GM19324 (cell line): ENCODE data around the gene ABCG4.
"Not testable (repeated sequence)": the region's sequence is repeated elsewhere in the genome, so short reads cannot be mapped to it uniquely, and the experiment has no call there.

Experiments
- ATAC-seq: cut with Tn5 transposase; IDR thresholded peaks from one replicate; pipeline ENCODE4 v1.9.1; 2021; ENCODE audit warnings: mild to moderate bottlenecking, moderate library complexity; ENCODE audit not compliant: unreplicated experiment, low FRiP score

ABCG4 gene

GRCh38 chr11:119179983-119180382 is 31.1 kb downstream of the ABCG4 start:
- no peak for ATAC-seq

- ATAC-seq = no peak
Measured at GRCh38 chr11:119180729-119181676, 32.2 kb downstream of the ABCG4 start.

- no peak for ATAC-seq
Measured at GRCh38 chr11:119181677-119182412, 33.0 kb downstream of the ABCG4 start.

GRCh38 chr11:119184399-119184798 is 35.5 kb downstream of the ABCG4 start:
- not testable (repeated sequence) for ATAC-seq

GRCh38 chr11:119185981-119186634 is 37.3 kb downstream of the ABCG4 start:
- ATAC-seq = no peak

GRCh38 chr11:119187123-119187892 is 38.5 kb downstream of the ABCG4 start:
- ATAC-seq = no peak

GRCh38 chr11:119188067-119188466 is 39.2 kb downstream of the ABCG4 start:
- no peak for ATAC-seq

GRCh38 chr11:119188887-119189286 is 40.0 kb downstream of the ABCG4 start:
- ATAC-seq = no peak

GRCh38 chr11:119189393-119189792 is 40.5 kb downstream of the ABCG4 start:
- no peak for ATAC-seq

- no peak for ATAC-seq
Measured at GRCh38 chr11:119190531-119190930, 41.7 kb downstream of the ABCG4 start.

GRCh38 chr11:119191265-119191664 is 42.4 kb downstream of the ABCG4 start:
- ATAC-seq = not testable (repeated sequence)

- no peak for ATAC-seq
Measured at GRCh38 chr11:119192111-119192510, 43.3 kb downstream of the ABCG4 start.

- no peak for ATAC-seq
Measured at GRCh38 chr11:119193001-119193400, 44.1 kb downstream of the ABCG4 start.

- no peak for ATAC-seq
Measured at GRCh38 chr11:119193626-119194025, 44.8 kb downstream of the ABCG4 start.

- no peak for ATAC-seq
Measured at GRCh38 chr11:119194811-119195440, 46.1 kb downstream of the ABCG4 start.

GRCh38 chr11:119195680-119196079 is 46.8 kb downstream of the ABCG4 start:
- ATAC-seq = no peak

- no peak for ATAC-seq
Measured at GRCh38 chr11:119196833-119197483, 48.1 kb downstream of the ABCG4 start.

- no peak for ATAC-seq
Measured at GRCh38 chr11:119198925-119199324, 50.1 kb downstream of the ABCG4 start.

GRCh38 chr11:119201236-119201635 is 52.4 kb downstream of the ABCG4 start:
- not testable (repeated sequence) for ATAC-seq
